Astrocyte (in vitro differentiated cells and primary cell): ENCODE results near the gene FHIT. TPM values are rescaled to one million over a fixed set of nuclear protein-coding genes. Genes with fewer than 3 reads are reported as not detected.
"Not testable (repeated sequence)": the region's sequence is repeated elsewhere in the genome, so short reads cannot be mapped to it uniquely, and the experiment has no call there.

ENCODE experiments used
- DNase-seq: peaks from one replicate; pipeline ENCODE4 v3.0.0-alpha.2; 2010; ENCODE audit warnings: low read depth
- FAIRE-seq: peaks from 2 replicates; lab custom pipeline; 2011; peaks lifted over from hg19 to GRCh38; lab: Jason Lieb, UNC
- H2AFZ ChIP-seq: 2 replicates; pipeline ENCODE4 v1.6.0; 2012; ENCODE audit warnings: low read depth, low read length, inconsistent platforms
- H3K27ac ChIP-seq: 2 replicates; pipeline ENCODE4 v1.5.1; 2011; ENCODE audit warnings: low read depth, low read length, inconsistent platforms
- H3K27me3 ChIP-seq: 2 replicates; pipeline ENCODE4 v1.6.0; 2011; ENCODE audit warnings: low read length, inconsistent platforms; ENCODE audit not compliant: insufficient read depth
- H3K36me3 ChIP-seq: 2 replicates; pipeline ENCODE4 v1.5.1; 2011; ENCODE audit warnings: low read length, inconsistent platforms; ENCODE audit not compliant: insufficient read depth
- H3K4me1 ChIP-seq: 2 replicates; pipeline ENCODE4 v1.5.1; 2011; ENCODE audit warnings: low read length, inconsistent platforms; ENCODE audit not compliant: insufficient read depth
- H3K4me2 ChIP-seq: 2 replicates; pipeline ENCODE4 v1.6.0; 2012; ENCODE audit warnings: low read length, inconsistent platforms
- H3K4me3 ChIP-seq: 2 replicates; pipeline ENCODE4 v1.5.1; 2011; ENCODE audit warnings: low read depth, mild to moderate bottlenecking, low read length, inconsistent platforms; ENCODE audit not compliant: insufficient read depth
- H3K79me2 ChIP-seq: 2 replicates; pipeline ENCODE4 v1.6.0; 2012; ENCODE audit warnings: mild to moderate bottlenecking, low read length, inconsistent platforms; ENCODE audit not compliant: insufficient read depth
- H3K9ac ChIP-seq: 2 replicates; pipeline ENCODE4 v1.6.0; 2012; ENCODE audit warnings: mild to moderate bottlenecking, low read length, inconsistent platforms
- H3K9me3 ChIP-seq: 2 replicates; pipeline ENCODE4 v1.5.1; 2012; ENCODE audit warnings: low read depth, mild to moderate bottlenecking, low read length, inconsistent platforms; ENCODE audit not compliant: insufficient read depth
- H4K20me1 ChIP-seq: 2 replicates; pipeline ENCODE4 v1.6.0; 2012; ENCODE audit warnings: low read length, inconsistent platforms; ENCODE audit not compliant: insufficient read depth
- H3K27ac Mint-ChIP-seq: one replicate; pipeline ENCODE4 v1.8.0; 2021; ENCODE audit warnings: mild to moderate bottlenecking, mixed read lengths; ENCODE audit not compliant: unreplicated experiment
- H3K27me3 Mint-ChIP-seq: one replicate; pipeline ENCODE4 v1.8.0; 2021; ENCODE audit warnings: low read depth, mixed read lengths; ENCODE audit not compliant: unreplicated experiment
- H3K36me3 Mint-ChIP-seq: one replicate; pipeline ENCODE4 v1.8.0; 2021; ENCODE audit warnings: low read depth, mixed read lengths; ENCODE audit not compliant: unreplicated experiment
- H3K4me1 Mint-ChIP-seq: one replicate; pipeline ENCODE4 v1.8.0; 2021; ENCODE audit warnings: low read depth, mixed read lengths; ENCODE audit not compliant: unreplicated experiment
- H3K4me3 Mint-ChIP-seq: one replicate; pipeline ENCODE4 v1.8.0; 2021; ENCODE audit warnings: mild to moderate bottlenecking, moderate library complexity, mixed read lengths; ENCODE audit not compliant: unreplicated experiment
- H3K9me3 Mint-ChIP-seq: one replicate; pipeline ENCODE4 v1.8.0; 2021; ENCODE audit warnings: mild to moderate bottlenecking, mixed read lengths; ENCODE audit not compliant: unreplicated experiment
- EZH2 ChIP-seq: IDR thresholded peaks from 2 replicates; pipeline ENCODE4 v1.6.1; 2012; ENCODE audit warnings: mild to moderate bottlenecking, low read length, inconsistent platforms; ENCODE audit not compliant: insufficient read depth
- total RNA-seq: library from RNA; stranded (reverse); gene quantifications from 2 replicates; pipeline ENCODE4 v1.2.1, GENCODE V29; 2021
- TF ChIP-seq, protein P1 (sequence below): IDR thresholded peaks from 2 replicates; pipeline ENCODE4 v1.5.1; 2011; ENCODE audit warnings: low read depth, mild to moderate bottlenecking, inconsistent platforms, low read length, moderate library complexity; ENCODE audit not compliant: insufficient read depth

Gene FHIT
- total RNA-seq, 1 donor from 2014 or later = 6.7 TPM

DNA sequence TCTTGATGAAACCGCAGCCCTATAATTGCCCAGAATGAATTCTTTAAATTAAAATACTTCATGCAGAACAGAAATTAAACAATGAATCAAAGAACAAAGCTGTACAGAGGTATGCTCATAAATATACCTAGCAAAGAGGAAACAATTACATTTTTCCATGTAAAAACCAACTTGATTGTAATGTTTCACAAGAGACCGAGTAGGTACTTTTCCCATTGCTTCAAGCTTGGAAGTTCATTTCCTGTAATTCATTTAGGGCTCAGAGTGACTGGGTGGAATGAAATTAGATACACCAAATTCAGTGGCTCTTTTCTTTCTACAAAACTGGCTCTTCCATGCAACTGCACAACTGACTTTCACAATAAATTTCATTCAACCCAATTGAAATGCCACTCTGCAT is 51.4 kb downstream of the FHIT start:
- Histone ChIP-seq H3K27ac (no peak overlapping the region), H3K9me3 (no peaks in the 10 kb centered on the region), H2AFZ (no peak overlapping the region), H3K9ac (no peak overlapping the region), H3K4me1 (no peaks in the 10 kb centered on the region), H3K4me2 (no peak overlapping the region), H3K4me3 (no peak overlapping the region), H4K20me1 (no peaks in the 10 kb centered on the region), H3K27me3 (no peaks in the 10 kb centered on the region), H3K79me2 (no peaks in the 10 kb centered on the region), H3K36me3 (no peaks in the 10 kb centered on the region)
- no peaks in the 10 kb centered on the region for H3K4me1 Mint-ChIP-seq
- no peak for DNase-seq
- no peak for FAIRE-seq
- no peaks in the 10 kb centered on the region for H3K27me3 Mint-ChIP-seq
- H3K36me3 Mint-ChIP-seq = no peaks in the 10 kb centered on the region
- H3K27ac Mint-ChIP-seq = no peak overlapping the region
- H3K4me3 Mint-ChIP-seq = no peak overlapping the region
- H3K9me3 Mint-ChIP-seq = no peaks in the 10 kb centered on the region
- TF ChIP-seq, protein P1, sequence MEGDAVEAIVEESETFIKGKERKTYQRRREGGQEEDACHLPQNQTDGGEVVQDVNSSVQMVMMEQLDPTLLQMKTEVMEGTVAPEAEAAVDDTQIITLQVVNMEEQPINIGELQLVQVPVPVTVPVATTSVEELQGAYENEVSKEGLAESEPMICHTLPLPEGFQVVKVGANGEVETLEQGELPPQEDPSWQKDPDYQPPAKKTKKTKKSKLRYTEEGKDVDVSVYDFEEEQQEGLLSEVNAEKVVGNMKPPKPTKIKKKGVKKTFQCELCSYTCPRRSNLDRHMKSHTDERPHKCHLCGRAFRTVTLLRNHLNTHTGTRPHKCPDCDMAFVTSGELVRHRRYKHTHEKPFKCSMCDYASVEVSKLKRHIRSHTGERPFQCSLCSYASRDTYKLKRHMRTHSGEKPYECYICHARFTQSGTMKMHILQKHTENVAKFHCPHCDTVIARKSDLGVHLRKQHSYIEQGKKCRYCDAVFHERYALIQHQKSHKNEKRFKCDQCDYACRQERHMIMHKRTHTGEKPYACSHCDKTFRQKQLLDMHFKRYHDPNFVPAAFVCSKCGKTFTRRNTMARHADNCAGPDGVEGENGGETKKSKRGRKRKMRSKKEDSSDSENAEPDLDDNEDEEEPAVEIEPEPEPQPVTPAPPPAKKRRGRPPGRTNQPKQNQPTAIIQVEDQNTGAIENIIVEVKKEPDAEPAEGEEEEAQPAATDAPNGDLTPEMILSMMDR = no peak

GRCh38 chr3:61194892-61195538 is 56.2 kb downstream of the FHIT start:
- H3K27ac Mint-ChIP-seq = no peak overlapping the region
- FAIRE-seq (peak; percentile 55), DNase-seq (no peak)
- no peaks in the 10 kb centered on the region for H3K27me3 Mint-ChIP-seq
- Histone ChIP-seq H3K4me1 (no peaks in the 10 kb centered on the region), H3K36me3 (no peaks in the 10 kb centered on the region), H3K27me3 (no peaks in the 10 kb centered on the region), H4K20me1 (no peaks in the 10 kb centered on the region), H3K27ac (no peak overlapping the region), H3K4me2 (no peak overlapping the region), H3K9me3 (no peaks in the 10 kb centered on the region), H3K79me2 (no peaks in the 10 kb centered on the region), H3K9ac (no peak overlapping the region), H3K4me3 (no peak overlapping the region), H2AFZ (no peak overlapping the region)
- no peaks in the 10 kb centered on the region for H3K9me3 Mint-ChIP-seq
- no peaks in the 10 kb centered on the region for H3K36me3 Mint-ChIP-seq
- H3K4me1 Mint-ChIP-seq = peaks cover 2% of the 10 kb centered on the region
- H3K4me3 Mint-ChIP-seq = no peak overlapping the region
- no peak for TF ChIP-seq EZH2
- TF ChIP-seq, protein P1 = no peak

DNA sequence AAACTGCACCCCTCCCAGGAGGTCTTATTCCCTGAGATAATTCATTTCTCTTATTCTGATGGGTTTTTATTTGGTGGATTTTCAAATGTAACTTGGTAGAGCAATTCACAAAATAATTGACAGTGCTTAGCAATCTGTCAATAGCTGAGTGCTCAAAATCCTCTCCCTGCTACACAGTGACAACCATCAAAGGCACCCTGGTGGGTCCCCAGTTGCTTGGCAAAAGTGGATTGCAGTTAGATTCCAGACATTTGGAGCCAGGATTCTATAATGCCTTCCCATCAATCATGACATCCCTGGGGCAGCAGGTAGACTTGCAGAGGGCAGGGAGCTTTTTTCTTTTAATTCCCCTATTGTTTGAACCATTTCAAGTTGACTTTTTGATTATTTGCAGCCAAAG is 59.0 kb downstream of the FHIT start:
- TF ChIP-seq EZH2 = no peak
- TF ChIP-seq, protein P1 = no peak
- no peaks in the 10 kb centered on the region for H3K36me3 Mint-ChIP-seq
- H3K9me3 ChIP-seq = no peaks in the 10 kb centered on the region
- H3K27ac Mint-ChIP-seq = no peak overlapping the region
- no peaks in the 10 kb centered on the region for H3K9me3 Mint-ChIP-seq
- H3K27ac ChIP-seq = no peak overlapping the region
- no peaks in the 10 kb centered on the region for H3K27me3 ChIP-seq
- no peak overlapping the region for H3K4me3 ChIP-seq
- no peaks in the 10 kb centered on the region for H3K79me2 ChIP-seq
- H3K4me1 ChIP-seq = no peaks in the 10 kb centered on the region
- DNase-seq (no peak), FAIRE-seq (no peak)
- no peaks in the 10 kb centered on the region for H3K36me3 ChIP-seq
- peaks cover 2% of the 10 kb centered on the region for H3K4me1 Mint-ChIP-seq
- no peak overlapping the region for H3K4me3 Mint-ChIP-seq
- peaks cover 9% of the 10 kb centered on the region for H3K27me3 Mint-ChIP-seq
- H3K9ac ChIP-seq = no peak overlapping the region
- H3K4me2 ChIP-seq = no peak overlapping the region
- no peak overlapping the region for H2AFZ ChIP-seq
- no peaks in the 10 kb centered on the region for H4K20me1 ChIP-seq

GRCh38 chr3:61190205-61190604 is 61.0 kb downstream of the FHIT start:
- not testable (repeated sequence) for FAIRE-seq, H3K27me3 ChIP-seq, H2AFZ ChIP-seq, H3K9me3 ChIP-seq, H3K27ac ChIP-seq, H3K9ac ChIP-seq, H3K36me3 Mint-ChIP-seq, H3K4me2 ChIP-seq, DNase-seq, H3K36me3 ChIP-seq, H3K4me3 ChIP-seq, H3K79me2 ChIP-seq, H3K27ac Mint-ChIP-seq, H3K4me1 ChIP-seq, H3K9me3 Mint-ChIP-seq, H4K20me1 ChIP-seq, H3K4me3 Mint-ChIP-seq, H3K4me1 Mint-ChIP-seq
- peaks cover 21% of the 10 kb centered on the region for H3K27me3 Mint-ChIP-seq
